Body of pancreas (tissue), 4 donors: ENCODE data around the gene AFF3.

Experiments used
- CTCF ChIP-seq, 7 experiments: fragments of 450-650 bp in 4 of 7; fragments of 200-600 bp in 3 of 7; sonication (generic) in 3 of 7; IDR thresholded peaks; one replicate each; pipeline ENCODE4 v1.5.1; 2016 to 2019; ENCODE audit warnings: antibody characterized with exemption in 7 of 7
- POLR2A ChIP-seq, 3 donors: fragments of 450-650 bp; IDR thresholded peaks; one replicate each; pipeline ENCODE4 v1.6.1; 2016; ENCODE audit warnings: antibody characterized with exemption in 3 of 3, mild to moderate bottlenecking in 2 of 3

- no peak for TF ChIP-seq CTCF (IDR thresholded peaks at IDR 0.05)
- TF ChIP-seq POLR2A (IDR thresholded peaks at IDR 0.05), result no peak
These were observed 75.5 kb downstream of the AFF3 start for GRCh38 chr2:100066856-100067255.
